GM21447 (cell line): Measurements from ENCODE around the gene TEC.
A peak's percentile ranks its signal among the peaks of the same experiment; 100 is the strongest.

ENCODE experiments used
- ATAC-seq: cut with Tn5 transposase; IDR thresholded peaks from one replicate; pipeline ENCODE4 v1.9.1; 2021; ENCODE audit not compliant: unreplicated experiment

Gene TEC

GRCh38 chr4:48127231-48127630 lies 142.4 kb downstream of the TEC start:
- ATAC-seq = no peak

- no peak for ATAC-seq
Observed at GRCh38 chr4:48126621-48127020, 143.0 kb downstream of the TEC start.

GRCh38 chr4:48124870-48125269 lies 144.8 kb downstream of the TEC start:
- no peak for ATAC-seq

- ATAC-seq = no peak
Observed at GRCh38 chr4:48122756-48123155, 146.9 kb downstream of the TEC start.

- ATAC-seq = no peak
Observed at GRCh38 chr4:48121180-48121579, 148.5 kb downstream of the TEC start.

GRCh38 chr4:48120132-48120531 lies 149.5 kb downstream of the TEC start:
- ATAC-seq = no peak

GRCh38 chr4:48119646-48120045 lies 150.0 kb downstream of the TEC start:
- no peak for ATAC-seq

GRCh38 chr4:48118081-48118480 lies 151.6 kb downstream of the TEC start:
- ATAC-seq = no peak

GRCh38 chr4:48116582-48116981 lies 153.1 kb downstream of the TEC start:
- no peak for ATAC-seq

GRCh38 chr4:48114412-48114811 lies 155.2 kb downstream of the TEC start:
- no peak for ATAC-seq

- ATAC-seq = no peak
Observed at GRCh38 chr4:48112017-48112667, 157.5 kb downstream of the TEC start.

- no peak for ATAC-seq
Observed at GRCh38 chr4:48110452-48110978, 159.1 kb downstream of the TEC start.

GRCh38 chr4:48109413-48110263 lies 160.0 kb downstream of the TEC start:
- no peak for ATAC-seq

GRCh38 chr4:48108309-48109073 lies 161.1 kb downstream of the TEC start:
- no peak for ATAC-seq

GRCh38 chr4:48105230-48105629 lies 164.4 kb downstream of the TEC start:
- no peak for ATAC-seq

- peak; percentile 72 for ATAC-seq
Observed at GRCh38 chr4:48103483-48104139, 166.0 kb downstream of the TEC start.

GRCh38 chr4:48102303-48102702 lies 167.3 kb downstream of the TEC start:
- ATAC-seq = no peak

- ATAC-seq = no peak
Observed at GRCh38 chr4:48100256-48100655, 169.4 kb downstream of the TEC start.

GRCh38 chr4:48095441-48095840 lies 174.2 kb downstream of the TEC start:
- ATAC-seq = no peak

GRCh38 chr4:48093991-48094416 lies 175.6 kb downstream of the TEC start:
- no peak for ATAC-seq

GRCh38 chr4:48090621-48091020 lies 179.0 kb downstream of the TEC start:
- no peak for ATAC-seq
